IPS DF 19.7 (cell line): ENCODE measurements around the gene ADCY5.

Experiments used
- DNase-seq: peaks from one replicate; pipeline ENCODE4 v3.0.0-alpha.2; 2013; ENCODE audit warnings: low read depth, low spot score

ADCY5 gene

DNA sequence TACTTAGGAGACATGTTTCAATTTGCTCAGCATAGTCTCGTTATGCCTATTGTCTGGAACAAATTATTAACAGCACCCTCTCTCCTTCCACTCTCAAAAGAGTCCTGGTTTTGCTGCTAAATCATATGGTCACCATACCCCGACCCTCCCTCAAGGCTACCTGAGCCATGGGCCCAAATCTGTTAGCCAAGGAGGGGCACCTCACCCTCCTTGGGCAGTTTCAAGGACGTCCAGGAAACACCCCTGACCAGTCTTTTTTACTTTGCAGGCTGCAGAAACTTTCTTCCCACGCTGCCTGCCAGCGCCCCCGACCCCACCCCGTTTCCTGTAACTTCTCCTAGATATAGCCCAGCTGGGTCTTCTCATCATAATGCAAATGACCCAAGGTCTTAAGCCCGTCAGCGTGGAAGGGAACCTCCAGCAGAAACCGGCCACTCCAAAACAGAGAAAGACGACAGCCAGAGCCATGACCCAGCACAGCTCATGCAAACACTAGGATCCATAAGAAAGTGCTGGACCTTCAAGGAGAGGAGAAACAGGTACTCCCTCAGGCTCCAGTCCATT lies 62.3 kb downstream of the ADCY5 start:
- DNase-seq: no peak

DNA sequence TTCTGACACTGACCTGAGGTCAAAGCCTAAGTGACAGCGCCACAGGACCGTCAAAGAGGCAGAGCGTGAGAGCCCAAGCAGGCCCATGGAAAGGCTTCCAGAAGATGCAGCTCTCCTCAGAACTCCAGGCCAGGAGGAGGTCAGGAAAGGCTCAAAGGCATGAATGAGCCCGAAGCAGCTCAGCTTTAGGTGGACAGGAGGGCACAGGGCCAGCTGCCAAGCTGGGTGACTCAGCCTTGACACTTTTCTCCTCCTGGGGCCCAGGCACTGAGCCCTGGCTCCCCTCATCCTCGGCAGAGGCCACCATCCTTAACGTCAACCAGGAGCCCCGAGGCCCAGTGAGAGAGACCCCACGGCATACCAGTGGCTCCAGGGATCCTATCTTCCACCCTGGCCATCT lies 62.9 kb downstream of the ADCY5 start:
- DNase-seq: no peak

DNA sequence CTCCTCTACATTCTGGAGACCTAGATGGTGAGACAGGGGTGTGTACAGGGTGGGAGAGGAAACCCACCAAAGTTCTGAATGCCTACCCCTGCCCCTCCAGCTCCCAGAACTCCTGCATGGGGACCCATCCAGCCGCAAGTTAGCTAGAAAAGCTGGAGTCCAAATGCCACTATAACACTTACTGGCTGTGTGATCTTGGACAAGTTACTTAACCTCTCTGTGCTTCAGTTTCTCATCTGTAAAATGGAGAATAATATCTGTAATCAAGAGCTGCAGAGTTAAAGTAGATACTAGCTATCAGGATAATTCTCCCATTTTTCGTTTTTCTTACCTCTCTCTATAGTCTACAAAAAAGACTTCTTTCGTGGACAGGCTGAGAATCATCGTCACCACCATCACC lies 63.4 kb downstream of the ADCY5 start:
- DNase-seq: no peak

DNA sequence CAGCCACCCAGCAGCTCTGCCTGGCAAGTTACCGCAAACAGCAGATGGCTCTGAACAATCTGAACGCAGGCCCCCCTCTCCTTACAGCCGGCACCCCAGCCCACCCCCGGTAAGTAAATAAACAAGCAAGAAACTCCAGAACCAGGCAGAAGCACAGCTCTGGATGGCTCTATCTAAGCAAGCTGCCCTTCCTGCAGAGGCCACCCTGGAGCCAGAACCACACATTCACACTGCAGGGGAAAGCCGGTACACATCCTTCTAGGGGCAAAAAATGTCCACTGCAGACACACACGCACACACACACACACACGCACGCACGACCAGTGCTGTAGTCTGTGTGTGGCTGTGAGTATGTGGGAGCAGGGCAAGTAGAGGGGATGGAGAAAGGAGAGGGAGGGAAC lies 63.9 kb downstream of the ADCY5 start:
- no peak for DNase-seq

DNA sequence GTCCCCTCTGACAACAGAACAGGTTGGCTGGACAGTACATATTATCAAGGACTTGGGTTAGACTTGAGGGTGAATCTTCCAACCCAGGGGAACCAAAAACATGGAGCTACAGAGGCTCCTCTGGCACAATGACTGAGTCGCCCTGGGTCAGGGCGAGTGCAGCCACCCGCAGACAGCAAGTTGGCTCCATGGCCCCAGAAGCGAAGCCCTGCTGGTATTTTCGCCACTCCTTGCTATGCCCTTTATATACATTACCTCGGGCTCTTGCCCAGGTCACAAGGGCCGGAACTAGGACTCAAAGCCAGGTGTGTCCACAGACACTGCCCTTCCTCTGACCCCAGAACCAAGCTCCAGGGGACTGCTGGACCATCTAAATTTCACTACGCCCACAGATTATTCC lies 64.6 kb downstream of the ADCY5 start:
- no peak for DNase-seq

DNA sequence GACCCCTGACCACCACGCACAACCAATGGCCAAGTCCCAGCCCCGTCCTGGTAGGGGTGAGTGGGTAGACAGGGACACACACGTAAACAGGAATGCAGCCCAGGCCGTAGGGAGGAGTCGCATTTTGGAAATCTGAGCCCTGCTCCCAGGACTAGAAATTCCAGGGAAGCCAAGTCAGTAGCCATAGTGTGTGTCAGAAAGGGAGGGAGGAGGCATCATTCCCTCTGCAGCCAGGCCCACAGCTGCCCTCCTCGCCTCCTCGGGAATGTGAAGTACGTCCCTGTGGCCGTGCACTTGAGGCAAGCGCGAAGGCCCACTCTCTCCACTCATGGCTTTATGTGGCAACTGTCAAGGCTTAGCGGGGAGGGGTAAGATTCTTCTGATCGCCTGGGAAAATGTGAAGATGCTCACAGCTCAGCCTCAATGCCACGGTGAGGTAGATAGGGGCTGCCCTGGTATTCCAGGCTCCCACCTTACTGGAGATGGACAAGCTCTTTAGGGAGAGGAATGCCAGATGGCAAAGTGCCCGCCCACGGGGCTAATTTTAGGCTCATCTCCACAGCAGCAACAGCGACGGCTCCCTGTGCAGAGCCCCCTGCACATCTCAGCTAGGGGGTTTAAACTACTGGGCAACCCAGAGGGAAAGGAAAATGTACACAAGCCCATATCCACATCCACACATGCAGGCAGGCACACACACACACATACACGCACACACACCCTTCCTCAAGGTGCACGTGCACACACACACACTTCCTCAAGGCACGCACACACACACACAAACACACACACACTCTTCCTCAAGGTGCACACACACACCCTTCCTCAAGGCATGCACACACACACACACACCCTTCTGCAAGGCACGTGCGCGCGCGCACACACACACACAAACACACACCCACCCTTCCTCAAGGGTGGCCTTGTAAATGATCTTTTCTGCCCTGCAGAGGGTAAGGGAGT lies 65.5 kb downstream of the ADCY5 start:
- DNase-seq: no peak

DNA sequence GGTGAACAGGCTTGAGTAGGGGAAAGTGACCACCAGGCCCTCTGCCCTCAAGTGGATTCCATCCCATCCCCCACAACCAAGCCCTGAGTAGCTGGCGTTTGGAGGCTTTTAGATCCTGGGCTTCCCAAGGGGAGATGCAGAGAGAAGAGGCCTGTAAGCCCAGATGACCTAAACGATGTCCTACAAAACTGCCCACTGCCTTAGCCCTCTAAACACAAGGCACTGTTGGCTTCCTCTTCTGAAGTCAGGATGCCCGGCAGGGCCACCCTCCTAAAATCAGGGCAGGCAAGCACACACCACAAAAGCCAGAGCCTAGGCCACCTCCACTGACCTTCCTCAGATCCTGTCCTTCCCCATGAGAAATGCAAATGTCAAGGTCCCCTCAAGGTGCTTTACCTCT lies 68.6 kb downstream of the ADCY5 start:
- DNase-seq: no peak

DNA sequence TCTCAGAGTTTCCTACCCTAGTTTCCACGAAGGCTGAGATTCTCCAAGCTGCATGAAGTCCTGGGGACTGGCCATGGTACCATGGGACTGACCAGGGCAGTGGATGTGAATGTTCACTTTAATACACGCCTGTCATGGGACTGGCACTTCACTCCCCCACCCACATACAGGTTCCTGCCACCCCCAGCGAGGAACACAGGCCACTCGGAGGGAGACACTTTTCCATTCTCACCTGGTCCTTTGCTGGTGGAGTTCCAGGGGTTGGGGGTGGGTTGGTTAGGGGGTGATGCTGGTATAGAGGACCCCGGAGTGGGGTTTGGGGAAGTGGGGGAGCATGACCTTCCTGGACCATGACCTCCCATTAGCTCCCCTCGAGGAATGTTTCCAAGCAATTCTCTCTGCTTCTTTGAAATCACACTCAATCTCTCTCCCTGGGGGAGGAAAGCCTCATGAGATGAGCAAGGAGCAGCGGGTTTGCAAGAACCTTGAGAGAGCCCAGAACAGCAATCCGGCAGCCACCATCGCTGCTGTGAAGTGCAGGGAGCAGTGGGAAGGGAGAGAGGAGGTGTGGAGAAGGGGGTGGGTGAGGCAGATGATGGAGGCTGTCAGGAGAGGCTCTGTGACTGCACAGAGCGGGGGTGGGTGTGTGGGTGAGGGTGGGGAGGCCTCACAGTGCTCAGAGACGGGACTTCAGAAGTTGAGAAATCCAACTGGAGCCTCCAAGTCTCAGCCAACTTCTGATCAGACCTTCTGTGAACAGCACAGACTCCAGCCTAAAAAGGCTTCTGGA lies 69.7 kb downstream of the ADCY5 start:
- no peak for DNase-seq

DNA sequence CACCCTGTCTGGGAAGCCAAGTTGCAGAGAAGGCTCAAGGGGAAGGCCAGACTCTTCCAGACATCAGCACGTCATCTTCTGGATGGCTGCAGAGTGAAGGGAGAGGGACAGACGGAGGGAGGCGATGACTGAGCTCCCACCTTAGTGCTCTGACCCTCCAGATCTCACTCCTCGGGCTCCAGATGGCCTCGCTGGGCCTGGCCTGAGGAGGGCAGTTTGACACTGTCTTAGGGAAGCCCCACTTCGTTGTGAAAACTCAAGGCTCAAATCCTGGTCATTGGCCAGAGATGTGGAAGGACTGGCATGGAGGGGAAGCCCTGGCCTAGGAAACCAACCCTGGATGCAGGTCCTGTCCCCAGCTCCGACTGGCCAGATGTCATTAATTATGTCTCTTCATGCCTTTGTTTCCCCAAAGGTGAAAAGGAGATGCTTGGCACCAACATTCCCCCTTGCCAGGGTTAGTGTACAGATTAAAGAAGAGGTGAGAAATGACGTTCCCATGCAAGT lies 70.4 kb downstream of the ADCY5 start:
- DNase-seq: no peak

DNA sequence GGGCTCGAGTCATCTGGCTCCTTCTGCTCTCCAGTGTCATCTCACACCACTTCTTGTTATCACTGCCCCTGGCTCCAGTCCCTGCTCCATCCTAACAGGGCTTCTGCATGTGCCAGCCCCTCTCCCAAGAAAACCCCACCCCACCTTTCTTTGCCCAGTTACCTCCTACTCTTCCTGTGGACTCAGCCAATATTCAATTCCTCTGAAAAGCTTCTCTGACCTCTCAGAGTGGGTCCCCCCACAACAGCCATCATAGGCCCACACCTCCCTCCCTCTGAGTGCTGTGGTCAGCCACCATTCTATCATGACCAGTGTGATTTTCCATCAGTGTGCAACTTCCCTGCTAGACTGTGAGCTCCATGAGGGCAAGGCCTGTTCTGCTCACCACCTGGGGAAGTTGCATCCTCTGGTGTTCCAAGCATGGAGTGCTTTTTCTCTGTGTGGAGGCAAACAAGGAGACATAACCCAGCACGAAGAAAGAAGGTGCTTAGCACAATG lies 71.6 kb downstream of the ADCY5 start:
- DNase-seq: no peak

DNA sequence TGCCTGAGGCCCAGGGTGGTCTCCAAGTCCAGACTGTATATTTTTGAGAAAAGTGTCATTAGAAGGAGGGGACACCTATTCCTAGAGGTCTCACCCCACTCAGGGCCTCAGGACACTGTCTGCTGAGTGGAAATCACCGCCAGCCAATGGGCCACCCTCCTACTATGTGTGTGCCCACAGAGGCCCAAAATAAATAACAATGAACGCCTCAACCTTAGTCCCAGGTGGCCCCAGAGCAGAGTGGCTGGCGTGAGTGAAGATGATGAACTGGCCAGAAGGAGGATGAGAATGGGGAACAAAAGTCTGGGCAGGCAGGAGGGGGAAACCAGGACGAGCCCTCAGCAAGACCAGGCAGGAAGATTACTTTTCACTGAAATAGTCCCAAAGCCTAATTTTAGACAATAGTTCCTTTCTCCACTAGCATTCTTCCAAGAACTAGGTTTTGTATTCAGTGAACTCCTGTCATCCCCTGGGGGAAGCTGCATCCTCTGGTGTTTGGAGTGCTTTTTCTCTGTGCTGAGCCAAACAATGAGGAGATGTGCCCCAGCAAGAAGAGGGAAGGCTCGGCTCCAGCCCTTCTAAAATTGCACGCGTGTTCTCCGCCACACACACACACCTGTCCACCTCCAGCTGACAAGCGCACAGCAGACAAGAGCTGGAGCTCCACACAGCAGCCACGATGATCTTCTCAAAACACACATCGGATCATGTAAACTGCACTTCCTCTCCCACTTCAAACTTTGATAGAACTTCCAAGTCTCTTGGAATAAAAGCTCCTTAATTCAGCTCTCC lies 72.2 kb downstream of the ADCY5 start:
- no peak for DNase-seq

DNA sequence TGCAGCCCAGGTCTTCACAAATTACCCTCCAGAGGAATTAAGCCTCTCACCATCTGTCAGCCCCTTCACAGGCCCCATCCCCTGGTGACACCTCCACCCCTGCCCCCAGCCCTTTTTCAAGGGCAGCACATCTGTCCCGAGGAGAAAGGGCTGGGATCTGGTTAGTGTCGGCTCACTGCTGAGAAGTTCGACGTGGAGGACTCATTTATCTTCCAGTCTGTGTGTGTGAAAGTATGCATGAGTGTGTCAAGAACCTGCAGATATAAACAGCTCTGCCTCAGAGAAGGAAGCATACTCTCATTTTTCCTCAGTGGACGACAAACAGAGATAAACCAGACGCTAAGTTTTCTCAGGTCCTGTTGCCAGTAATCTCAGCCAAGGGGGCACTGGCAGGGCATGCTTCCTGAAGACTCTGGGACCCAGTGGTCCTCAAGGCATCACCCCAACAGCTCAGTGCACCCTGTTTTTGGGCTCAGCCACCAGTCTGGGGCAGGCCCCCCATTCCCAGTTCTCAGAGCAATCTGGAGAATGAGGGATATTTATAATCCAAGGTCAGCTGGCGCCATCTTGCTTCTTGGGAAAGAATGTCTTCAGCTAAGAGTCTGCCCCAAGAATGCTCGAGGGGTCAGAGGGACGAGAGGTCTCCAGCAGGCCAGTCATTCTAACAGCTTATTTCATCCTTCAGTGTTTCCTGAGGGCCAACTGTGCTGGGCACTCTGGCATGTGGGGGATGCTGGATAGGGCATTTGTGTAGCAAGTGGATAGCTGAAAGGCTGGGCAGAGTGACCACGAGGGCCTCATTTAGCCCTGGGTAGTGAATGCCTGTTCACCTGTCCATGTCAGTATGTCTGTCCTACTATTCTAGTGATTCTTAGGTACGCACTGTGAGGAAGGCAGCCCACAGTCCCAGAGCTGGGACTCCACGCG lies 73.6 kb downstream of the ADCY5 start:
- DNase-seq: no peak

DNA sequence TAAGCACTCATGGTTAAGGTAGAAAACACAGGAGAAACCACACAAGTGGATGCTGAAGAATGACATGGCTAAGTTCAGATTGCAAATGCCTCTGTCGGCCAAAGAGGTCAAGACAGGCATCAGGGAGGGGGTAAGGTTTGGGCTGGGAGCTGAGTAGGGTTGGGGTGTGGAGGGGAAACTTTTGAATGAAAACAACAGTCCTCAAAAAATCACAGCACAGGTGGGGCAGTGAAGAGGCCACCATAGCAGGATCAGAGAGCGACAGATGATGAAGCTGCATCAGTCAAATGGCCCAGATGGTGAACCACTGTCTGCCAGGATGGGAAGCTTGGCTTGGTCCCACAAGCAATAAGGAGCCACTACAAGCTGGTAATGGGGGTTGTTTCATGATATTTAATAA lies 74.9 kb downstream of the ADCY5 start:
- DNase-seq: no peak

DNA sequence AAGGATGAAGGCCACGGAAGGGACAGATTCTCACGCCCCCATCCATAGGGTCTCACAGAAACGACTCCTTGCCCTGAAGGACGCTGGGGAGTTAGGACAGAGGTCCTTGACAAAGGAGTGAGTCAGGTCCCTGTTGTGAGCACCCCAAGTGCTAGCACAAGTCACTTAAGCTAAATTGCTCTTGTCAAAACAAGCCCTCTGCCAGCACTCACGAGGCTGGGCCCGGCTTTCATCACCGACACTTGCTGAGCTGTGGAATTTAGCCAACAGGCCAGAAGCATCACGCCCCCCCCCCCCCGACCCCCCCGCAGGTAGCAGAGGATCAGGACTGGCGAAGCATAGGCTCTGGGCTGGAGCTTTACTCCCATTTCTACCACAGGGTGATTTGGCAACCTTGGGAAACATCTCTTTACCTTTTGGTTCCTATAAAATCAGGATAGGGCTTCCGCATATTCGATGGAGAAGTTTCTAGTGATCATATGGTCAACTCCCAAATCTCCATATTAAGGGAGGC lies 75.4 kb downstream of the ADCY5 start:
- no peak for DNase-seq

DNA sequence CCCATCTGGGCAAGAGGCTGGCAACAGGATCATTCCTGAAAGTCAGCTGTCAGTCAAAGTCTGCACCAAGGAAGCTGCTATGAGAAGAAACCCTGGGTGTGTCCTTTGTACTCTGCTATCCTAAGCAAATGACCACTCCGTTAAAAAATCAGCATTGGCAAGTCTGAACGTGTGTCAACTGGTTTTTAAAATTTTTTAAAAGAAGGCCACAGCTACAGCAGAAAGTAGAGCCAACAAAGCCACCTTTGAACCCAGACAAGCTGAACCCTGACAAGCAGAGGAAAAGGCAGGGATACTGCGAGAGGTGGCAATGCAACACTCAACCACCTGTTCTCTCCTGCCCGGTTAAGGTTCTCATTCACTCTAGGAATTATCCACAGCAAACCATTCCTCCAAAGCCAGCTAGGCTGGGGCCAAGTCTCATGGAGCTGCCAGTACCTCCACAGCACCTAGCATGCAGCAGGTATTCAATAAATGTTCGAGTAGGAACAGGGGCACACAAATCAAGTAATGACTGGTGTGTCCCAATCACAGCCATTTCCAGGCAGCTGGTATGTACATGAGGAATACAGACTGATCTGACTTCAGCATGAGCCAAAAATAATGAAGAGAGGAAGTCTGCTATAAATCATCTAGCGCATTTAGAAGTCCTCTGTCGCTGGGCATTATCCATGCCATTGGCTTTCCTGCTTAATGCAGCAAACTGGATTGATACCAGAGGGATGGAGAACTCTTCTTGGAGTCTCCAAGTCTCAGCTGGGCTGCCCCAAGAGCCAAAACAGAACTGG lies 76.0 kb downstream of the ADCY5 start:
- DNase-seq: no peak

DNA sequence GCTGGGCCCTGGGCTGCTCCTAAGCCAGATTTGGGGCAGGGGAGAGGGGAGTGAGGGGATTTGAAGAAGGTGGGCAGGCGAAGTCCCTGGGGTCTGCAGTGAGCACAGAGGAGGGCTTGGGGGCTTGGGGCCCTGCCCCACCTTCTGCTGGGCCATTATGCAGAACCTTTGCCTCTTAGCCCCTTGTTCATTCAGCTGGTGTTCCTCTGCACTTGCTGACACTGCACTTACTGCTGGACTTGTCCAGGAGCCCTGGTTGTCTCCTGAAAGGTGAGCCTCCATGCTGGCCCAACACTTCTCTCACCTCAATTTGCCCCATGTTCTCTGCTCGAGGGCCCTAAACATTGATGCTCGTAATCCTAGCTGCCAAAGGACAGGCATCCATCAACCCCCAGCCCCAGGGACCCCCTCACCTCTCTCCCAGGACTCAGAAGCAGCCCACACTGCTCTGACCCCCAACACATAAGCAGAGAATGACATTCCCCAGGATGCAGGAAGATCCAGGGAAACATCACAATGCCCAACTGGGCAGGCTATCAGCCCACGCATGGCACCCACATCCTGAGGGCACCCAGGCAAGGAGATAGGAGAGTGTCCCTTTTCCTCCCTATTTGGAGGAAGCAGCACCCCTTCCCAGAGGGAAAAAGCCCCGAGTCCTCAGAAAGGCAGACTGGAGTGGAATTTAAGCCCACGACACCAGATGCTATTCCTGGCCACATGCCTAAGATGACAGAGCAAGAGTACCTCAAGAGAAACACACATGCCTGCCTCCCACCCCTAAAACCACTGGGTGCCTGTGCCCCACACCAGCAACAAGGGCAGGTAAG lies 76.8 kb downstream of the ADCY5 start:
- no peak for DNase-seq

DNA sequence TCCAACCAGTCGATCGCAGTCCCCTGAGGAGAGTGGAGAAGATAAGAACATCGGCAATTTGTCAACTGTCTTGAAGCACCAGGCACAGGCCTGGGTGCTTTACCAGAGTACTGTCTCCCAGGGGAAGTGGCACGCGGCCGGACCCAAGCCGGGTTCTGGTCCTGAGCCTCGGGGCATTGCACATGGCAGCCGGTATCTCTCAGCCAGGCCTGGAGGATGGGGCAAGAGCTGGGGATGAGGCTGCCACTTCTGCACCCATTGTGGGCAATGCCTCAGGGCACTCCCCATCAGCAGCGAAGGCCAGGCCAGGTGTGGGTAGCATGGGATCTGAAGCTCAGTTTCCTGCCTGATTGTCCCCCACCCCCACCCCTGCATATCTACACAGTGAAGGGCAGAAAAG lies 77.5 kb downstream of the ADCY5 start:
- no peak for DNase-seq

DNA sequence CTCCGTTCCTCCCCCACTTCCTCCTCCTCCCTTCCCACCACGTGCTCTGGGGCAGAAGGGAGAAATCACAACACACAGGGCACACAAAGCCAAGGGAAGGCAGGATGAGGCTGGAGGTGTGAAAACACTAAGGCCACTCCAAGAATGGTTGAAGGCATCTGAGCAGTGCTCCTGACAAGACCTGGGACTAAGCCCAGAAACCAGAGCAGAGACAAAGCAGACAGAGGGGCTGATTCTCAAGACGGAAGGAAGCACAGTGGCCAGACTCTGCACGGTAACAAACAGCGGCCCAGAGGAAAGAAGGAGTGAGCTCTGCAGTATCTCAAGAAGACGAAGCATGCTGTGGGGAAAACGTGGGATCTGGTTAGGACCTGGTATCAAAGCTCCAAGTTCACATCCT lies 78.1 kb downstream of the ADCY5 start:
- no peak for DNase-seq
